ENCODE measurements around the gene RETSAT.
A peak's percentile ranks its signal among the peaks of the same experiment; 100 is the strongest.

RETSAT gene

DNA sequence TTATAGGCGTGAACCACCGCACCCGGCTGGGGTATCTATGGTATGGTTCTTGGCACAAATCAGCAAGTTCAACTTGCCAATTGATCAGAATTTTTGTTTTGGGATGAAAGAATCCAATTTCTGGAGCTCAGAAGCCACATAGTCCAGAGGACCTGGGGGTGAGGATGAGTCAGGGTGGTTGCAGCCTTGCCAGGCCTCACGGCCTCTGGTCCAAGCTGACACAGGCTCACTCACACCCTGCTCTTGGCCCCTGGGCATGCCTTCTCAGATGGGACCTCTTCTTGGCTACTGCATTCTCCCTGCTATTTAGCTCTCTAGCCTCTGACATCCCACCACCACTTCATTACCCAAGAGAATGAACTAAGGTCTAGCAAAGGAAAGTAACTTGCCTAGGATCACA is 39.5 kb upstream of the RETSAT start:
- Histone ChIP-seq H3K27ac (replicated peaks) (no peak overlapping the region), H3K27me3 (ENCODE audit: insufficient read depth, poor library complexity, severe bottlenecking) (no peaks in the 10 kb centered on the region), H3K4me3 (replicated peaks; ENCODE audit: insufficient read depth, low read length) (no peak overlapping the region)
- DNase-seq (ENCODE audit: low read depth in 1 of 2, low spot score in 1 of 2), result no peak
- TF ChIP-seq POLR2AphosphoS5 (IDR thresholded peaks at IDR 0.05; ENCODE audit: low read depth), result no peak
- TF ChIP-seq GABPA (IDR thresholded peaks at IDR 0.05; ENCODE audit: low read depth), result no peak
- TF ChIP-seq, protein P1, sequence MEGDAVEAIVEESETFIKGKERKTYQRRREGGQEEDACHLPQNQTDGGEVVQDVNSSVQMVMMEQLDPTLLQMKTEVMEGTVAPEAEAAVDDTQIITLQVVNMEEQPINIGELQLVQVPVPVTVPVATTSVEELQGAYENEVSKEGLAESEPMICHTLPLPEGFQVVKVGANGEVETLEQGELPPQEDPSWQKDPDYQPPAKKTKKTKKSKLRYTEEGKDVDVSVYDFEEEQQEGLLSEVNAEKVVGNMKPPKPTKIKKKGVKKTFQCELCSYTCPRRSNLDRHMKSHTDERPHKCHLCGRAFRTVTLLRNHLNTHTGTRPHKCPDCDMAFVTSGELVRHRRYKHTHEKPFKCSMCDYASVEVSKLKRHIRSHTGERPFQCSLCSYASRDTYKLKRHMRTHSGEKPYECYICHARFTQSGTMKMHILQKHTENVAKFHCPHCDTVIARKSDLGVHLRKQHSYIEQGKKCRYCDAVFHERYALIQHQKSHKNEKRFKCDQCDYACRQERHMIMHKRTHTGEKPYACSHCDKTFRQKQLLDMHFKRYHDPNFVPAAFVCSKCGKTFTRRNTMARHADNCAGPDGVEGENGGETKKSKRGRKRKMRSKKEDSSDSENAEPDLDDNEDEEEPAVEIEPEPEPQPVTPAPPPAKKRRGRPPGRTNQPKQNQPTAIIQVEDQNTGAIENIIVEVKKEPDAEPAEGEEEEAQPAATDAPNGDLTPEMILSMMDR (IDR thresholded peaks at IDR 0.05; ENCODE audit: insufficient read depth, low read length), result no peak
- TF ChIP-seq SPI1 (IDR thresholded peaks at IDR 0.05; ENCODE audit: borderline replicate concordance, low read depth), result no peak

DNA sequence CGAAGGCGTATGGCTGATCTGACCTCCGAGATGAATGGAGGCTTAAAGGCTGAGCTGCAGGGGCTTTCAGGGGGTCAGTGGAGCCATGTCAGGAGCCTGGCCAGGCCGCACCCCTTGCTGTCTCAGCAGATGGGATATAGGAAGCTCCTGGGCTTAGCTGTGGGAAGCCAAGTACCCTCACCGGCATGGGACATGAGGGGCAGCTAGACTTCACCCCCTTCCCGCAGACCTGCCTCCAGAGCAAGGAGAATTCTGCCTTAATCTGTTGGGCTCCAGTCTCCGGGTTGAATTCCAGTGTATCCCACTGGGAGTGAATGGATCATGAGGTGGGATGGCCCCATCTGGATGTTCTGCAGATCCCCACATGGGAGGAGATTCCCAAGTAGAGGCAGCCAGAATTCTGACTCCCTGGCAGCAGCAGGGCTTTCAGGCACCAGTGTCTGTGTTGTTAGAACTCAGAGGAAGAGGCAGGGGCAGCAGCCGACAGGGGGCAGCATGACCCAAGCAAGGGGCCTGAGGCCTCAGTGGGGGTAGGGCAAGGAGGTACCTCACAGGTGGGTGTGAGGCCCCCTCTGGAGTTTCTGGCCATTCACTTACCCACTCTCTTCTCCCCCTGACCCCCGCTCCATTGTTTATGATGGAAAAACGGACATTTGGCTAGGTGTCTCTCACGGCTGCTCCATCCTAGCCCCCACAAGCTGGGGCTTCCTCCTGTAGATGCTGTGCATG is 36.8 kb upstream of the RETSAT start:
- peak in 1 of 2 experiments; percentile 77 for DNase-seq (ENCODE audit: low read depth in 1 of 2, low spot score in 1 of 2)
- H3K27ac ChIP-seq (replicated peaks), result no peak overlapping the region

DNA sequence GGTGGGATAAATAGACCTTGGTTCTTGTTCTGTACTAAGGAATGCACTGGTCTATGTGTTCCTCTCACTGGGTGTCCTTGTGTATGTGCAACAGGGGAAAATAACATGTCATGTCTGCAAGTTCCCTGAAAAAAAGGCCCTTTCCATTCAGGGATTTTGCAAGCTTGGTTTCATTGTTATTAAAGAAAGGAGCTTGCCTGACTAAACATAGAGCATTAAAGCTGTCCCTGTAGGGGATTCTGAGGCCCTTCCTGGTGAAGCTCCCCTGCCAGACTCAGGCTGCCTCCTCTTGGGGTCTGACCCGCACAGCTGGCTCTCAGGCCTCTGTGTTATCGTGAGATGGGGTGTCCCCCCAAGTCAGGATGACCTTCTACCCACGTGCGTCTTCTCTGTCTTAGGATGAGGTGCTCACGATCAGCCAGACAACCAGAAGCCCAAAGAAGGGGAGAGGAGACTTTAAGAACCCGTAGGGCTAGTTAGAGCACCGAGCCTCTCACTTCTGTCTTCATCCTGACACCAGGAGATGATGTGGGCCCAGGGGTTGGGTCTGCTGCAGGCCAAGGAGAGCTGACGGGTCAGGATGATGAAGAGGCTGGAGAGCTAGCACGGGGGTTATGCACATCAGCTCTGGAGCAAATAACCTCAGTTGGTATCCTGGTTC is 34.7 kb upstream of the RETSAT start:
- TF ChIP-seq SPI1 (IDR thresholded peaks at IDR 0.05; ENCODE audit: borderline replicate concordance, low read depth) (no peak), GABPA (IDR thresholded peaks at IDR 0.05; ENCODE audit: low read depth) (no peak), POLR2AphosphoS5 (IDR thresholded peaks at IDR 0.05; ENCODE audit: low read depth) (no peak)
- TF ChIP-seq, protein P2, sequence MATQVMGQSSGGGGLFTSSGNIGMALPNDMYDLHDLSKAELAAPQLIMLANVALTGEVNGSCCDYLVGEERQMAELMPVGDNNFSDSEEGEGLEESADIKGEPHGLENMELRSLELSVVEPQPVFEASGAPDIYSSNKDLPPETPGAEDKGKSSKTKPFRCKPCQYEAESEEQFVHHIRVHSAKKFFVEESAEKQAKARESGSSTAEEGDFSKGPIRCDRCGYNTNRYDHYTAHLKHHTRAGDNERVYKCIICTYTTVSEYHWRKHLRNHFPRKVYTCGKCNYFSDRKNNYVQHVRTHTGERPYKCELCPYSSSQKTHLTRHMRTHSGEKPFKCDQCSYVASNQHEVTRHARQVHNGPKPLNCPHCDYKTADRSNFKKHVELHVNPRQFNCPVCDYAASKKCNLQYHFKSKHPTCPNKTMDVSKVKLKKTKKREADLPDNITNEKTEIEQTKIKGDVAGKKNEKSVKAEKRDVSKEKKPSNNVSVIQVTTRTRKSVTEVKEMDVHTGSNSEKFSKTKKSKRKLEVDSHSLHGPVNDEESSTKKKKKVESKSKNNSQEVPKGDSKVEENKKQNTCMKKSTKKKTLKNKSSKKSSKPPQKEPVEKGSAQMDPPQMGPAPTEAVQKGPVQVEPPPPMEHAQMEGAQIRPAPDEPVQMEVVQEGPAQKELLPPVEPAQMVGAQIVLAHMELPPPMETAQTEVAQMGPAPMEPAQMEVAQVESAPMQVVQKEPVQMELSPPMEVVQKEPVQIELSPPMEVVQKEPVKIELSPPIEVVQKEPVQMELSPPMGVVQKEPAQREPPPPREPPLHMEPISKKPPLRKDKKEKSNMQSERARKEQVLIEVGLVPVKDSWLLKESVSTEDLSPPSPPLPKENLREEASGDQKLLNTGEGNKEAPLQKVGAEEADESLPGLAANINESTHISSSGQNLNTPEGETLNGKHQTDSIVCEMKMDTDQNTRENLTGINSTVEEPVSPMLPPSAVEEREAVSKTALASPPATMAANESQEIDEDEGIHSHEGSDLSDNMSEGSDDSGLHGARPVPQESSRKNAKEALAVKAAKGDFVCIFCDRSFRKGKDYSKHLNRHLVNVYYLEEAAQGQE (IDR thresholded peaks at IDR 0.05; ENCODE audit: insufficient replicate concordance, low read depth), result no peak
- TF ChIP-seq, protein P1 (IDR thresholded peaks at IDR 0.05; ENCODE audit: insufficient read depth, low read length), result no peak
- H3K4me3 ChIP-seq (replicated peaks; ENCODE audit: insufficient read depth, low read length), result no peak overlapping the region
- DNase-seq (ENCODE audit: low read depth in 1 of 2, low spot score in 1 of 2), result no peak
- no peak overlapping the region for H3K27ac ChIP-seq (replicated peaks)
- no peaks in the 10 kb centered on the region for H3K27me3 ChIP-seq (ENCODE audit: insufficient read depth, poor library complexity, severe bottlenecking)

More for the DNA sequence above, 36.8 kb upstream of the RETSAT start:
- Histone ChIP-seq H3K4me3 (replicated peaks; ENCODE audit: insufficient read depth, low read length) (no peak overlapping the region), H3K27me3 (ENCODE audit: insufficient read depth, poor library complexity, severe bottlenecking) (no peaks in the 10 kb centered on the region)
- TF ChIP-seq, protein P1 (IDR thresholded peaks at IDR 0.05; ENCODE audit: insufficient read depth, low read length), result peak; percentile 92
- TF ChIP-seq, protein P2 (IDR thresholded peaks at IDR 0.05; ENCODE audit: insufficient replicate concordance, low read depth), result no peak
- no peak for TF ChIP-seq SPI1 (IDR thresholded peaks at IDR 0.05; ENCODE audit: borderline replicate concordance, low read depth)
- TF ChIP-seq POLR2AphosphoS5 (IDR thresholded peaks at IDR 0.05; ENCODE audit: low read depth), result no peak
- no peak for TF ChIP-seq GABPA (IDR thresholded peaks at IDR 0.05; ENCODE audit: low read depth)

All from HL-60 (cell line).